Fibroblast of lung (primary cell): ENCODE measurements around the gene MICAL3.

Experiments used
- CTCF ChIP-seq, 2 donors: IDR thresholded peaks in 1 of 2; conservative IDR thresholded peaks in 1 of 2; 1 replicate in 1 of 2; 2 replicates in 1 of 2; pipeline ENCODE4 v1.5.1; 2011 to 2012; ENCODE audit warnings: low read length in 2 of 2, control low read depth in 1 of 2, inconsistent platforms in 1 of 2, low read depth in 1 of 2, mild to moderate bottlenecking in 1 of 2
- EZH2 ChIP-seq: IDR thresholded peaks from 2 replicates; pipeline ENCODE4 v1.5.1; 2012; ENCODE audit warnings: low read length, control low read depth, mild to moderate bottlenecking; ENCODE audit errors: missing control alignments

GRCh38 chr22:17795661-17796548, 228.5 kb downstream of the MICAL3 start:
- no peak for TF ChIP-seq CTCF (conservative IDR thresholded peaks at IDR 0.05 in 1 of 2, IDR thresholded peaks at IDR 0.05 in 1 of 2; ENCODE audit: low read depth in 1 of 2, low read length in 2 of 2)
- no peak for TF ChIP-seq EZH2
